HL-60 (cell line): ENCODE data around the gene NFATC4.

Source experiments
- DNase-seq, 2 experiments: peaks; one replicate each; pipeline ENCODE4 v3.0.0-alpha.2; 2010 to 2020; ENCODE audit warnings: low read depth in 1 of 2, low spot score in 1 of 2
- H3K27ac ChIP-seq: fragments of 250-450 bp; sonication (Bioruptor Pico); replicated peaks from 2 replicates; pipeline ENCODE4 v1.5.1; 2020; ENCODE audit warnings: mild to moderate bottlenecking, moderate library complexity
- H3K27me3 ChIP-seq: fragments of 250-450 bp; sonication (Bioruptor Pico); 2 replicates; pipeline ENCODE4 v1.5.1; 2021; ENCODE audit warnings: mild to moderate bottlenecking, moderate library complexity; ENCODE audit not compliant: insufficient read depth, poor library complexity, severe bottlenecking
- H3K4me3 ChIP-seq: replicated peaks from 2 replicates; pipeline ENCODE4 v1.5.1; 2011; ENCODE audit warnings: mild to moderate bottlenecking, control low read depth, low read length; ENCODE audit not compliant: insufficient read depth
- GABPA ChIP-seq: IDR thresholded peaks from 2 replicates; pipeline ENCODE4 v1.6.1; 2012; ENCODE audit warnings: low read depth
- POLR2AphosphoS5 ChIP-seq: IDR thresholded peaks from 2 replicates; pipeline ENCODE4 v1.6.1; 2012; ENCODE audit warnings: low read depth
- SPI1 ChIP-seq: IDR thresholded peaks from 2 replicates; pipeline ENCODE4 v1.6.1; 2012; ENCODE audit warnings: low read depth, mild to moderate bottlenecking, borderline replicate concordance
- TF ChIP-seq, protein P1 (sequence below): IDR thresholded peaks from 2 replicates; pipeline ENCODE4 v1.6.1; 2012; ENCODE audit warnings: low read depth; ENCODE audit not compliant: insufficient replicate concordance
- TF ChIP-seq, protein P2 (sequence below): IDR thresholded peaks from one replicate; pipeline ENCODE4 v1.5.1; 2011; ENCODE audit warnings: low read length, control low read depth, inconsistent platforms; ENCODE audit not compliant: insufficient read depth

The NFATC4 gene

DNA sequence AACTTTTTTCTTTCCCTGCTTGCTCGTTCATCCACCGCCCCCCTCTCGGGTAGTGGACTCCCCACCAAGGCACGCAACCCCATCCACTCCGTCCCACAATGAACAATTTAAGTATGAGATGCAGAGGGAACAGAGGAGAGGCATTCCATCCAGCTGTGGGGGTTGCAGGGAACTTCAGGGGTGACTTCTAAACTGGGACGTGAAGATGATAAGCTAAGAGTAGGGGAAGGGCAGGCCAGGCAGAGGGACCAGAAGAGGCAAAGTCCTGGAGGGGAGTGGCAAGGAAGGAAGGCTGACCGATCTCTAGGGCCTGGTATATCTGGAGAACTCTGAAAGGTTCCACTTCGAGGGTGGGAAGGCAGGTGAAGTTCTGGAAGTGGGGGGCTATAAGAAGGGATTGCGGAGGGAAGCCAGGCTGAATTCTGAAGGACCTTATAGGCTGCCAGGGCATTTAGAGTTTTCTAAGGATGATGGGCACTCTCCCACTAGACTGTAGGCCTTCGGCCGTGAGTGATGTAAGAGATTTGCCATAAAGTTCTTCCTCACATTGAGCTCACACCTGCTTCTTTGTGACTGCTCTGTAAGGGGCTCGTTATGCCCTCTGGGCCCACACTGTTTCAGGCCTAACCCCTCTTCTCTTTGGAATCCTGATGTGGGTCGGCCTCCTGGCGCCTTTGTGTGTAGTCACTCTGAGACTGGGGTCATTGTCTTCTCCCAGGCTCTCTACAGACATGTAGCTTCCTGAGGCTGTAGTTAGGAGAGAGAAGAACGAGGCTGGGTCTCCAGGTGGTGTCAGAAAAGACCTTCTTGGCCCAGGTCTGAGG lies 12.1 kb downstream of the NFATC4 start:
- H3K27me3 ChIP-seq = no peaks in the 10 kb centered on the region
- no peak for DNase-seq
- TF ChIP-seq, protein P1, sequence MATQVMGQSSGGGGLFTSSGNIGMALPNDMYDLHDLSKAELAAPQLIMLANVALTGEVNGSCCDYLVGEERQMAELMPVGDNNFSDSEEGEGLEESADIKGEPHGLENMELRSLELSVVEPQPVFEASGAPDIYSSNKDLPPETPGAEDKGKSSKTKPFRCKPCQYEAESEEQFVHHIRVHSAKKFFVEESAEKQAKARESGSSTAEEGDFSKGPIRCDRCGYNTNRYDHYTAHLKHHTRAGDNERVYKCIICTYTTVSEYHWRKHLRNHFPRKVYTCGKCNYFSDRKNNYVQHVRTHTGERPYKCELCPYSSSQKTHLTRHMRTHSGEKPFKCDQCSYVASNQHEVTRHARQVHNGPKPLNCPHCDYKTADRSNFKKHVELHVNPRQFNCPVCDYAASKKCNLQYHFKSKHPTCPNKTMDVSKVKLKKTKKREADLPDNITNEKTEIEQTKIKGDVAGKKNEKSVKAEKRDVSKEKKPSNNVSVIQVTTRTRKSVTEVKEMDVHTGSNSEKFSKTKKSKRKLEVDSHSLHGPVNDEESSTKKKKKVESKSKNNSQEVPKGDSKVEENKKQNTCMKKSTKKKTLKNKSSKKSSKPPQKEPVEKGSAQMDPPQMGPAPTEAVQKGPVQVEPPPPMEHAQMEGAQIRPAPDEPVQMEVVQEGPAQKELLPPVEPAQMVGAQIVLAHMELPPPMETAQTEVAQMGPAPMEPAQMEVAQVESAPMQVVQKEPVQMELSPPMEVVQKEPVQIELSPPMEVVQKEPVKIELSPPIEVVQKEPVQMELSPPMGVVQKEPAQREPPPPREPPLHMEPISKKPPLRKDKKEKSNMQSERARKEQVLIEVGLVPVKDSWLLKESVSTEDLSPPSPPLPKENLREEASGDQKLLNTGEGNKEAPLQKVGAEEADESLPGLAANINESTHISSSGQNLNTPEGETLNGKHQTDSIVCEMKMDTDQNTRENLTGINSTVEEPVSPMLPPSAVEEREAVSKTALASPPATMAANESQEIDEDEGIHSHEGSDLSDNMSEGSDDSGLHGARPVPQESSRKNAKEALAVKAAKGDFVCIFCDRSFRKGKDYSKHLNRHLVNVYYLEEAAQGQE = no peak
- TF ChIP-seq SPI1 = no peak
- no peak for TF ChIP-seq POLR2AphosphoS5
- TF ChIP-seq, protein P2, sequence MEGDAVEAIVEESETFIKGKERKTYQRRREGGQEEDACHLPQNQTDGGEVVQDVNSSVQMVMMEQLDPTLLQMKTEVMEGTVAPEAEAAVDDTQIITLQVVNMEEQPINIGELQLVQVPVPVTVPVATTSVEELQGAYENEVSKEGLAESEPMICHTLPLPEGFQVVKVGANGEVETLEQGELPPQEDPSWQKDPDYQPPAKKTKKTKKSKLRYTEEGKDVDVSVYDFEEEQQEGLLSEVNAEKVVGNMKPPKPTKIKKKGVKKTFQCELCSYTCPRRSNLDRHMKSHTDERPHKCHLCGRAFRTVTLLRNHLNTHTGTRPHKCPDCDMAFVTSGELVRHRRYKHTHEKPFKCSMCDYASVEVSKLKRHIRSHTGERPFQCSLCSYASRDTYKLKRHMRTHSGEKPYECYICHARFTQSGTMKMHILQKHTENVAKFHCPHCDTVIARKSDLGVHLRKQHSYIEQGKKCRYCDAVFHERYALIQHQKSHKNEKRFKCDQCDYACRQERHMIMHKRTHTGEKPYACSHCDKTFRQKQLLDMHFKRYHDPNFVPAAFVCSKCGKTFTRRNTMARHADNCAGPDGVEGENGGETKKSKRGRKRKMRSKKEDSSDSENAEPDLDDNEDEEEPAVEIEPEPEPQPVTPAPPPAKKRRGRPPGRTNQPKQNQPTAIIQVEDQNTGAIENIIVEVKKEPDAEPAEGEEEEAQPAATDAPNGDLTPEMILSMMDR = no peak
- TF ChIP-seq GABPA = no peak
- H3K27ac ChIP-seq = no peak overlapping the region
- no peak overlapping the region for H3K4me3 ChIP-seq

DNA sequence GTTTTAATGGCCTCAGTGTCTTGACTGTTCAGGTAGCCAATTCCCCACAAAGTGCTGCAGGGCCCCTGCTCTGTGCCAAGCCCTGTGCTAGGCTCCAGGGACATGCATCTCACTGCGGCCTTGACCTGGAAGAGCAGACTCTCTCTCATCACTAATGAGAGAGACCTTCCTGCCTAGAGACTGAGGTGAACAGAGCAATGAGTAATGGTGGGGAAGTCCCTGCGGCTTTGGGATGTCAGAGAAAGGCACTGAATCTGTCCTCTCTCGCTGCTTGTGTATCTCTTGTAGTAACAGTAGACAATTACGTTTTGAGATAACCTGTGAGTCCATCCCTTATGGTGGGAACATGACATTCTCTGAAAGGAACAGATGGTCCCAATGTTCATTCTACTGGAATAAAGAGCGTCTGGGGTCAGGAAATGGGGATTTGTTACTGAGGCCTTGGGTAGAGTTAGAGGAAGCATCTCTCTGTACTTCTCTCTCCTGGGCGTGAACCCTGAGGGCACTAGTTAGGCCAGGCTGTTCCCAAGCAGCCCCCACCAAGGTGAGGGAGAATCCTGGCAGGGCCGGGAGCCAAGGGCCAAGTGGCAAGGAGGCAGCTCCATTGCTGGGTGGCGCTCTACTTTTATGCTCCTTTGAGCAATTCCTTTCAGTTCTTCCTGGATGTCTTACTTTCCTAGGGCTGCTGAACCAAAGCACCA lies 13.5 kb downstream of the NFATC4 start:
- Histone ChIP-seq H3K27ac (no peak overlapping the region), H3K27me3 (no peaks in the 10 kb centered on the region), H3K4me3 (no peak overlapping the region)
- TF ChIP-seq POLR2AphosphoS5 (no peak), GABPA (no peak), SPI1 (no peak)
- TF ChIP-seq, protein P1 = no peak
- TF ChIP-seq, protein P2 = no peak
- DNase-seq = no peak

DNA sequence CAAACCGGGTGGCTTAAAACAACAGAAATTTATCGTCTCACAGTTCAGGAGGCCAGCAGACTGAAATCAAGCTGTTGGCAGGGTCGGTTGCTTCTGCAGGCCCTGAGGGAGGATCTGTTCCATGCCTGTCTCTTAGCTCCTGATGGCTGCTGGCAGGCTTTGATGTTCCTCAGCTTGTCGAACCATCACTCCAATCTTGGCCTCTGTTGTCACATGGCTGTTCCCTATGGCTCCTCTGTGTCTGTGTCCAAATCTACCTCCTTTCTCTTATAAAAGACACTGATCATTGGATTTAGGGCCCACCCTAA lies 14.0 kb downstream of the NFATC4 start:
- no peak for DNase-seq
- Histone ChIP-seq H3K4me3 (no peak overlapping the region), H3K27me3 (no peaks in the 10 kb centered on the region), H3K27ac (no peak overlapping the region)
- TF ChIP-seq SPI1 (no peak), GABPA (no peak), POLR2AphosphoS5 (no peak)
- TF ChIP-seq, protein P1 = no peak
- TF ChIP-seq, protein P2 = no peak
